Lung (tissue), 12 donors: ENCODE data around the gene DOCK2. TPM values are rescaled to one million over a fixed set of nuclear protein-coding genes. Genes with fewer than 3 reads are reported as not detected.
"Not testable (repeated sequence)": the region's sequence is repeated elsewhere in the genome, so short reads cannot be mapped to it uniquely, and the experiment has no call there.

Source experiments
- ATAC-seq: fragments of 200-7000 bp; cut with Tn5 transposase; one replicate; pipeline ENCODE4 v1.9.1; 2020; ENCODE audit warnings: moderate number of reproducible peaks; ENCODE audit not compliant: insufficient read depth, low FRiP score
- DNase-seq, 3 donors: peaks; one replicate each; pipeline ENCODE4 v3.0.0-alpha.2; 2013 to 2017
- H3K27ac ChIP-seq, 2 donors: one replicate each; pipeline ENCODE4 v1.5.1; 2013; ENCODE audit warnings: mild to moderate bottlenecking in 2 of 2, moderate library complexity in 2 of 2, control low read depth in 1 of 2, inconsistent platforms in 1 of 2, low read depth in 1 of 2, low read length in 1 of 2
- H3K27me3 ChIP-seq, 3 donors: one replicate each; pipeline ENCODE4 v1.5.1; 2013; ENCODE audit warnings: low read length in 2 of 3; ENCODE audit not compliant: control insufficient read depth in 3 of 3, insufficient read depth in 3 of 3
- H3K36me3 ChIP-seq, 4 donors: one replicate each; pipeline ENCODE4 v1.5.1; 2013; ENCODE audit warnings: low read length in 4 of 4, mild to moderate bottlenecking in 1 of 4, moderate library complexity in 1 of 4; ENCODE audit not compliant: control insufficient read depth in 4 of 4, insufficient read depth in 4 of 4
- H3K4me1 ChIP-seq, 5 donors: one replicate each; pipeline ENCODE4 v1.5.1; 2013; ENCODE audit warnings: low read length in 5 of 5, mild to moderate bottlenecking in 2 of 5, moderate library complexity in 1 of 5; ENCODE audit not compliant: control insufficient read depth in 5 of 5, insufficient read depth in 5 of 5
- H3K4me3 ChIP-seq: one replicate; pipeline ENCODE4 v1.5.1; 2013; ENCODE audit warnings: mild to moderate bottlenecking, control low read depth, moderate library complexity
- H3K9ac ChIP-seq, 2 donors: one replicate each; pipeline ENCODE4 v1.5.1; 2013; ENCODE audit warnings: low read length in 2 of 2, control low read depth in 1 of 2; ENCODE audit not compliant: insufficient read depth in 1 of 2
- H3K9me3 ChIP-seq, 4 donors: one replicate each; pipeline ENCODE4 v1.5.1; 2013; ENCODE audit warnings: low read length in 3 of 4, mild to moderate bottlenecking in 1 of 4, moderate library complexity in 1 of 4; ENCODE audit not compliant: control insufficient read depth in 4 of 4, insufficient read depth in 3 of 4
- WGBS, 2 donors: extraction: QIAGEN DNeasy Blood & Tissue Kit; methylation state at CpG; one replicate each; pipeline ENCODE4 v1.1.7; 2013; 5-methylcytosine and 5-hydroxymethylcytosine counted together
- polyA plus RNA-seq, 2 donors: library from polyadenylated mRNA; stranded (reverse); fragments of 200-250 nt; gene quantifications; one replicate each; pipeline ENCODE4 v1.2.1, GENCODE V29; 2013
- total RNA-seq, 2 donors: library from RNA; depleted of rRNA in 1 of 2; stranded (reverse); fragments of >200 nt in 1 of 2; gene quantifications; one replicate each; pipeline ENCODE4 v1.2.1, GENCODE V29; 2014 to 2021
- TF ChIP-seq, protein P1 (sequence below): IDR thresholded peaks from 2 replicates; pipeline ENCODE4 v1.5.1; 2012; ENCODE audit warnings: mild to moderate bottlenecking; ENCODE audit errors: control extremely low read depth, extremely low read depth
- donor health status: control.
- donor health status: control.
- donor health status: Bipolar disorder and iron deficiency.
- donor health status: healthy.
- donor health status: DM: yes; HTN: yes; CAD: no.

The DOCK2 gene
- total and polyA plus RNA-seq, 4 donors = 9.6 to 66.6 (median 43.4) TPM

DNA sequence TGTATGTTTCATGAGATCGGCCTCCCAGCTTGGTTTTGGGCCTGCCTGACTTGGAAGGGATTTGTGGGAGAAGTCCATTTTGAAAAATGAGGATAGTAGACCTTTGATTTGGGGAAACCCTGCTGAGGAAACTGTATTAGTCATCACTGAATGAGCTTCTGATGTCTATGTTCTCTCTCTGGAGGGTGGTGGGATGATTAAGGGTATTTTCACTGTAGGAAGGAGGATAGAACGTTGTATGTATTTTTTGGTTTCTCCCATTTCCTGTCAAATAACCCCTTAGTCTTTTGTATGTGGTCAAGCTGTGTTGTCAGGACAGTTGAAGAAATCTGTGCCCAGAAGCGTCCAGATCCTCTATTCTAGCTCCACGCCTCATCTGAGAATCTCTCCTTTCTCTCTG, 191.3 kb downstream of the DOCK2 start:
- peaks cover 0 to 2% (median 0%) of the 10 kb centered on the region in 4 donors for H3K36me3 ChIP-seq
- ATAC-seq (no peak), DNase-seq (no peak)
- peaks cover 0 to 2% (median 0%) of the 10 kb centered on the region in 4 donors for H3K9me3 ChIP-seq
- no peak overlapping the region for H3K4me3 ChIP-seq
- H3K9ac ChIP-seq = no peak overlapping the region
- H3K27me3 ChIP-seq = no peaks in the 10 kb centered on the region
- H3K4me1 ChIP-seq = peaks cover 0 to 3% (median 0%) of the 10 kb centered on the region in 5 donors
- H3K27ac ChIP-seq = no peak overlapping the region
- WGBS, 2 donors = 72 to 78% methylated on average over 4 of the region's 4 CpGs
- TF ChIP-seq, protein P1, sequence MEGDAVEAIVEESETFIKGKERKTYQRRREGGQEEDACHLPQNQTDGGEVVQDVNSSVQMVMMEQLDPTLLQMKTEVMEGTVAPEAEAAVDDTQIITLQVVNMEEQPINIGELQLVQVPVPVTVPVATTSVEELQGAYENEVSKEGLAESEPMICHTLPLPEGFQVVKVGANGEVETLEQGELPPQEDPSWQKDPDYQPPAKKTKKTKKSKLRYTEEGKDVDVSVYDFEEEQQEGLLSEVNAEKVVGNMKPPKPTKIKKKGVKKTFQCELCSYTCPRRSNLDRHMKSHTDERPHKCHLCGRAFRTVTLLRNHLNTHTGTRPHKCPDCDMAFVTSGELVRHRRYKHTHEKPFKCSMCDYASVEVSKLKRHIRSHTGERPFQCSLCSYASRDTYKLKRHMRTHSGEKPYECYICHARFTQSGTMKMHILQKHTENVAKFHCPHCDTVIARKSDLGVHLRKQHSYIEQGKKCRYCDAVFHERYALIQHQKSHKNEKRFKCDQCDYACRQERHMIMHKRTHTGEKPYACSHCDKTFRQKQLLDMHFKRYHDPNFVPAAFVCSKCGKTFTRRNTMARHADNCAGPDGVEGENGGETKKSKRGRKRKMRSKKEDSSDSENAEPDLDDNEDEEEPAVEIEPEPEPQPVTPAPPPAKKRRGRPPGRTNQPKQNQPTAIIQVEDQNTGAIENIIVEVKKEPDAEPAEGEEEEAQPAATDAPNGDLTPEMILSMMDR = no peak

DNA sequence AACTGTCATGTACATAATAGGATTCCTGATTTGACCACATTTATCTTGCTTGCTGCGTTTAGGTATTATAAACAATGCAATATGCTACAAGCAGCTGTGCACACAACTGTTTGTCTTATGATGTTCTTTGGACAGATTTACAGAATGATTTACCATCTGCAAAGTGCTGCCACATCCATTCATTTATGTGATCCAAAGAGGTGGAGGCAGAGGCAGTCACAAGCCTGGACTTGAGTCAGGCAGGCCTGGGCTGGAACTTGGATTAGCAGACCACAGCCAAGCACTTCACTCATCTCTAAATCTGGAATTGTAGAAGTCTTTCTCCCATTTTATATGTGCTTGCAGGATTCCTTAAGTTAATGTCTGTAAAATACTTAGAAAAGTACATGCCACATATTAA, 194.3 kb downstream of the DOCK2 start:
- H3K9me3 ChIP-seq = no peaks in the 10 kb centered on the region
- no peak for ATAC-seq
- peak in 1 of 3 donors; percentile 25 for DNase-seq
- TF ChIP-seq, protein P1 = no peak
- H3K36me3 ChIP-seq = peaks cover 0 to 3% (median 0%) of the 10 kb centered on the region in 4 donors
- no peak overlapping the region for H3K27ac ChIP-seq
- 61 to 74% methylated on average over 1 of the region's 1 CpG for WGBS, 2 donors
- peaks cover 0 to 3% (median 0%) of the 10 kb centered on the region in 5 donors for H3K4me1 ChIP-seq
- no peak overlapping the region for H3K4me3 ChIP-seq
- no peak overlapping the region for H3K9ac ChIP-seq
- H3K27me3 ChIP-seq = no peaks in the 10 kb centered on the region

DNA sequence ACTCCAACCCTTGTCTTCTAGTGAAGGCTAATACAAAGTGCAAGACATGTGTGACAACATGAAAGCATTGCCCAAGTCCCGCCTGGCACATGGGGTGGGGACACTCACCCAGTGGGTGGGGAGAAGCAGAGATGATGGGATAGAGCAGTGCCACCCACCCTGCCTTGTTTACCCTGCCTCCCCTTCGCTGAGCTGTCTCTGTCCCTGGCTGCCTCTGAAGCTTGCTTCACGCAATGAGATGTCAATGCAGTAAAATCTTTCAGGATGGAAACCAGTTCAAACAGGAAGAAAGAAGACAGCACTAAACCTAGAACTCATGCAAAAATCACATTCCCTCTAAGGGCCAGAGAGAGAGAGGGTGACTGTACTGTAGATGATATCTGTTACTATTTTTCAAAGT, 195.2 kb downstream of the DOCK2 start:
- H3K4me3 ChIP-seq = no peak overlapping the region
- no peaks in the 10 kb centered on the region for H3K9me3 ChIP-seq
- TF ChIP-seq, protein P1 = no peak
- no peak overlapping the region for H3K27ac ChIP-seq
- WGBS, 2 donors = 72 to 88% methylated on average over 3 of the region's 3 CpGs
- peaks cover 0 to 3% (median 0%) of the 10 kb centered on the region in 5 donors for H3K4me1 ChIP-seq
- peaks cover 0 to 3% (median 0%) of the 10 kb centered on the region in 4 donors for H3K36me3 ChIP-seq
- ATAC-seq = no peak
- no peak overlapping the region for H3K9ac ChIP-seq
- H3K27me3 ChIP-seq = no peaks in the 10 kb centered on the region
- no peak for DNase-seq

DNA sequence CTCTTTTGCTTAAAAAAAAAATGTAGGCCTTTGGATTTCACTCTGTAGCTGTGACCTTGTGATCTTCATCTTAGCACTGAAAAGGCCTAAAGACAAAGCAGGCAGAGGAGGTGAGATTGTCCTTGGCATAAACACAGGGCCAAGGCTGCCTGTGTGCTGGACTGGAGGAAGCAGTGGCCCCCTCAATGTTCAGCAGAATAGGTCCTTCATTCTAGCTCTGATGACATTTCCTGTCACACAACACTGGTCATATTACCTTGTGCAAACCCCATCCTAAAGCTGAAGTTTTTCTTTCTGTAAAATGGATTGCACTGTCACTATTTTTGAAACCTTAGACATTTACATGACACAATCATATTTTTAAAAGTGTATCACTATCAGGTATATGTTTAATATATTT, 195.8 kb downstream of the DOCK2 start:
- Histone ChIP-seq H3K4me3 (no peak overlapping the region), H3K9me3 (no peaks in the 10 kb centered on the region), H3K27ac (no peak overlapping the region), H3K27me3 (no peaks in the 10 kb centered on the region), H3K36me3 (peaks cover 0 to 3% (median 0%) of the 10 kb centered on the region in 4 donors), H3K4me1 (peaks cover 0 to 3% (median 0%) of the 10 kb centered on the region in 5 donors), H3K9ac (no peak overlapping the region)
- TF ChIP-seq, protein P1 = no peak
- no peak for DNase-seq
- no peak for ATAC-seq

DNA sequence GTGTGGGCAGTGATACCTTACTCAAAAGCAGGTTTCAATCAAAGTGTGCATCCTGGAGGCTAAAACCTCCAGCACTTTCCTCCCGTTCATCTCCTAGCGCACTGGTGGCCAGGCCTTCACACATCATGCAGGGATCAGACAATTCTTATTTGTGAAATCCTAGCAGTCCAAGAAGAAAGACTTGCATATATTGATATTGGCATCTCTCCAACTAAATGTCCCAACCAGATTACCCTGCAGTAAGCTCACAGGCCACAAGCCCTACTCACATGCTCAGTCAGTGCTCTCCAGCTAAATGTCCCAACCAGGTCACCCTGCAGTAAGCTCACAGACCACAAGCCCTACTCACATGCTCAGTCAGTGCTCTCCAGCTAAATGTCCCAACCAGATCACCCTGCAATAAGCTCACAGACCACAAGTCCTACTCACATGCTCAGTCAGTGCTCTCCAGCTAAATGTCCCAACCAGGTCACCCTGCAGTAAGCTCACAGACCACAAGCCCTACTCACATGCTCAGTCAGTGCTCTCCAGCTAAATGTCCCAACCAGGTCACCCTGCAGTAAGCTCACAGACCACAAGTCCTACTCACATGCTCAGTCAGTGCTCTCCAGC, 196.7 kb downstream of the DOCK2 start:
- not testable (repeated sequence) for H3K9me3 ChIP-seq, ATAC-seq, H3K4me3 ChIP-seq, H3K36me3 ChIP-seq, H3K27me3 ChIP-seq, H3K9ac ChIP-seq, H3K27ac ChIP-seq, H3K4me1 ChIP-seq
- peak in 1 of 3 donors; percentile 44 for DNase-seq
- 82 to 95% methylated on average over 2 of the region's 2 CpGs for WGBS, 2 donors
